A549 (cell line): Measurements from ENCODE around the gene DEDD2. TPM values are rescaled to one million over a fixed set of nuclear protein-coding genes. Genes with fewer than 3 reads are reported as not detected.

Experiments
- ATAC-seq, 2 experiments: fragments of 200-7000 bp in 1 of 2; fragments of >200 bp in 1 of 2; cut with Nextera tagmentation in 1 of 2; cut with Tn5 transposase in 1 of 2; 3 replicates each; pipeline versions ENCODE4 v1.8.0 to v1.9.1; 2018 to 2020; ENCODE audit warnings: mild to moderate bottlenecking in 1 of 2, moderate library complexity in 1 of 2
- CTCF ChIA-PET: fragments of 300-600 bp; sonication (Branson Sonifier 250); formaldehyde crosslinking; extraction: SDS; loops from one replicate; lab custom pipeline; 2021; ENCODE audit warnings: antibody characterized with exemption, inconsistent platforms; lab: Yijun Ruan, JAX
- POLR2A ChIA-PET: fragments of 350-600 bp; formaldehyde crosslinking; extraction: SDS; loops from one replicate; lab custom pipeline; 2021; ENCODE audit warnings: antibody characterized with exemption, inconsistent platforms; lab: Yijun Ruan, JAX
- DNase-seq, 2 experiments: peaks; one replicate each; pipeline versions ENCODE4 v3.0.0 to v3.0.0-alpha.2; 2011 to 2016; ENCODE audit warnings: low read depth in 1 of 2, low spot score in 1 of 2
- FAIRE-seq: peaks from 2 replicates; lab custom pipeline; 2011; peaks lifted over from hg19 to GRCh38; lab: Jason Lieb, UNC
- H3K27ac ChIP-seq, 2 experiments: fragments of >200 bp; sonication (Bioruptor Twin); formaldehyde crosslinking; 3 replicates each; pipeline ENCODE4 v1.5.1; 2016 to 2017
- H3K4me1 ChIP-seq: fragments of >200 bp; sonication (Bioruptor Twin); formaldehyde crosslinking; 3 replicates; pipeline ENCODE4 v1.6.1; 2016
- H3K4me2 ChIP-seq: fragments of >200 bp; sonication (Bioruptor Twin); formaldehyde crosslinking; 3 replicates; pipeline ENCODE4 v1.6.1; 2016
- H3K4me3 ChIP-seq: fragments of >200 bp; sonication (Bioruptor Twin); formaldehyde crosslinking; 3 replicates; pipeline ENCODE4 v1.5.1; 2016
- H3K9me3 ChIP-seq: fragments of >200 bp; sonication (Bioruptor Twin); formaldehyde crosslinking; 3 replicates; pipeline ENCODE4 v1.6.1; 2016
- BHLHE40 ChIP-seq: IDR thresholded peaks from 2 replicates; pipeline ENCODE4 v1.6.1; 2012; ENCODE audit warnings: low read depth, low read length, inconsistent platforms
- ESRRA ChIP-seq: fragments of 150-350 bp; IDR thresholded peaks from 2 replicates; pipeline ENCODE4 v1.6.1; 2014; ENCODE audit warnings: mild to moderate bottlenecking, low read length, borderline replicate concordance
- HEYL ChIP-seq: fragments of 250-450 bp; sonication (Bioruptor Pico); IDR thresholded peaks from 2 replicates; pipeline ENCODE4 v1.8.0; 2021; ENCODE audit warnings: mild to moderate bottlenecking, moderate library complexity
- HOXA7 ChIP-seq: fragments of 250-450 bp; sonication (Bioruptor Pico); IDR thresholded peaks from 2 replicates; pipeline ENCODE4 v1.5.0; 2020; ENCODE audit warnings: mild to moderate bottlenecking, moderate library complexity
- JUN ChIP-seq, 2 experiments: fragments of >200 bp; sonication (Bioruptor Twin); formaldehyde crosslinking; IDR thresholded peaks; 2 replicates in 1 of 2; 3 replicates in 1 of 2; pipeline ENCODE4 v1.6.1; 2016 to 2017
- KDM5A ChIP-seq: fragments of 200-600 bp; sonication (generic); IDR thresholded peaks from 2 replicates; pipeline ENCODE4 v1.6.1; 2016; ENCODE audit warnings: antibody characterized with exemption, mild to moderate bottlenecking
- MYC ChIP-seq: IDR thresholded peaks from 2 replicates; pipeline ENCODE4 v1.6.1; 2012; ENCODE audit warnings: mild to moderate bottlenecking, inconsistent platforms, low read length, improper control_type of control experiment, borderline replicate concordance
- PHF8 ChIP-seq: fragments of 200-600 bp; sonication (generic); IDR thresholded peaks from 2 replicates; pipeline ENCODE4 v1.6.1; 2016; ENCODE audit warnings: low read depth, mild to moderate bottlenecking, antibody characterized with exemption, moderate library complexity, borderline replicate concordance
- POLR2A ChIP-seq: IDR thresholded peaks from 2 replicates; pipeline ENCODE4 v1.6.1; 2012; ENCODE audit warnings: mild to moderate bottlenecking, low read length
- POLR2AphosphoS2 ChIP-seq: conservative IDR thresholded peaks from 2 replicates; pipeline ENCODE4 v1.6.1; 2012; ENCODE audit warnings: low read length, improper control_type of control experiment, inconsistent platforms
- RCOR1 ChIP-seq: fragments of 150-350 bp; IDR thresholded peaks from 2 replicates; pipeline ENCODE4 v1.6.1; 2014; ENCODE audit warnings: antibody characterized with exemption, low read length, low read depth
- RFX5 ChIP-seq: fragments of 450-650 bp; IDR thresholded peaks from 2 replicates; pipeline ENCODE4 v1.7.1; 2014; ENCODE audit warnings: antibody characterized with exemption, mild to moderate bottlenecking, moderate library complexity
- RNF2 ChIP-seq: fragments of 200-600 bp; sonication (generic); IDR thresholded peaks from 2 replicates; pipeline ENCODE4 v1.6.1; 2016; ENCODE audit warnings: low read depth, mild to moderate bottlenecking, antibody characterized with exemption, moderate library complexity, borderline replicate concordance
- SMC3 ChIP-seq: fragments of >200 bp; sonication (Bioruptor Twin); formaldehyde crosslinking; IDR thresholded peaks from 3 replicates; pipeline ENCODE4 v1.6.1; 2018; ENCODE audit warnings: inconsistent platforms
- TFCP2L1 ChIP-seq: fragments of 250-450 bp; sonication (Bioruptor Pico); IDR thresholded peaks from 2 replicates; pipeline ENCODE4 v1.5.0; 2021; ENCODE audit warnings: mild to moderate bottlenecking
- ZNF302 ChIP-seq: fragments of 250-450 bp; sonication (Bioruptor Pico); IDR thresholded peaks from 2 replicates; pipeline ENCODE4 v1.9.0; 2021; ENCODE audit warnings: inconsistent platforms, mild to moderate bottlenecking, moderate library complexity
- whole genome bisulfite sequencing: methylation state at CpG from one replicate; pipeline ENCODE4 v1.1.6; 2017; ENCODE audit errors: missing lambda C conversion rate; 5-methylcytosine and 5-hydroxymethylcytosine counted together
- polyA plus RNA-seq, 4 experiments: library from polyadenylated mRNA; depleted of rRNA in 3 of 4; stranded (reverse); fragments of >200 nt; fragmentation: RNase III in 1 of 4; extraction: RNeasy Plus Mini Kit Qiagen cat#74134 plus additional on column Dnase treatment in 1 of 4; gene quantifications; 2 replicates in 3 of 4; 3 replicates in 1 of 4; pipeline ENCODE4 v1.2.3, GENCODE V29; 2011 to 2017
- TF ChIP-seq, protein P1 (sequence below): fragments of >200 bp; sonication (Bioruptor Twin); formaldehyde crosslinking; IDR thresholded peaks from 3 replicates; pipeline ENCODE4 v1.5.1; 2016
- TF ChIP-seq, protein P2 (sequence below): IDR thresholded peaks from 2 replicates; pipeline ENCODE4 v1.6.1; 2012; ENCODE audit warnings: low read depth, borderline replicate concordance
- TF ChIP-seq, protein P3 (sequence below): fragments of 450-650 bp; IDR thresholded peaks from 2 replicates; pipeline ENCODE4 v1.6.1; 2014; ENCODE audit warnings: antibody characterized with exemption
- TF ChIP-seq, protein P4 (sequence below): IDR thresholded peaks from 2 replicates; pipeline ENCODE4 v1.6.1; 2012
- TF ChIP-seq, protein P5 (sequence below): fragments of >200 bp; sonication (Bioruptor Twin); formaldehyde crosslinking; IDR thresholded peaks from 3 replicates; pipeline ENCODE4 v1.6.1; 2016

The DEDD2 gene
- polyA plus RNA-seq, 2 of the 4 experiments (the other 2 are of a cell fraction) = 30.8 to 54.1 TPM

DNA sequence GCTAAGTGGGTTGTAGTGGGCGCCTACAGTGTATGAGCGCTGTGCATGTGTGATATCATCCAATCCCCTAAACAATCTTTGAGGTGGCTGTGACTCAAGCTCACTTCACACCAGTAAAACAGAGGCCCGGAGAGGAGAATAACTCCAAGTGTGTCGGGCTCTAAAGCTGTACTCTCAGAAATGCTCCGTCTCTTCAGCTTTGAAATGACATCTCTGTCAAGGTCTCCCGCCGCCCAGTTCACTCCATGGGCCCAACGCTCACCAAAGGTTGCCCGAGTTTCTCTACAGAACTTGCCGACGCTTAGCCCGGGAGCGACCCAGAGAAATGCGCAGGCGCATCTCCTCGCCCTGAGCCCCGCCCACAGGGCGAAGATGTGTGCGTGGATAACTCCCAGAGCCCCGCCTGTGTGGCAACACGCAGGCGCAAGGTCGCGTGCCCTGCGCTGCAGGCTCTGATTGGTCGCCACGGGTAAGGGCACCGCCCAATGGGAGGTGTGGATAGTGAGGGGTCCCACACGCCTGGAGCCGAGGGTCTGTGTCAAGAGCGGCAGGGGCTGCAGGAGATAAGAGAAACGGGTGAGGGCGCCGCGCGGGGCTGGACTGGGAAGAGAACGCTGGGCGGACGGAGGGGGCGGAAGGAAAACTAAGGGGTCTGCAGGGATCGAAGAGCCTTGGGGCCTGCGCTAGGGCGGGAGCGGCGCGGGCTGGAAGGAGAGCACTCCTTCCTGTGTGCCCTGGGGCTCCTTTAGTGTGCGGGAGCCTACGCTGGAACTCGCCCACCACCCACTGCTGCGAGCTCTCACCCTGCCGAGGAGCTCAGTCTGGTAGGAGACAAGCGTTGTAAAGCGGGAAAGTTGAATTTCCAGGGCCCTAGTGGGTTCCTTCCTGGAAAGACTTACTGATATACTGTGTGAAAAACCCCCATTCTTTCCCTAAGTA is 2.6 kb upstream of the DEDD2 start, which contains the start of gene ZNF526:
ZNF526 (plus strand) TSS at position 501 of the 939 bp plus-strand sequence. CDS start 4,092 bp downstream, outside the sequence.
- Histone ChIP-seq H3K4me3 (peak within 1 kb of the TSS; percentile 77), H3K27ac (peak within 1 kb of the TSS; percentile 85 to 89), H3K9me3 (no peaks in the 10 kb centered on the region), H3K4me1 (peaks cover 39% of the 10 kb centered on the region), H3K4me2 (peak within 1 kb of the TSS; percentile 95)
- CTCF ChIA-PET = interaction anchor here (0.6 to 12.7 kb wide), 13 partner anchors 8 to 193 kb away, joined by 3 to 185 read pairs (median 3); partner anchors contain the start of genes GSK3A and POU2F2
- ATAC-seq = peak; percentile 81 to 92
- peak; percentile 100 for FAIRE-seq
- TF ChIP-seq BHLHE40 (peak; percentile 100), SMC3 (no peak), RNF2 (no peak), POLR2AphosphoS2 (no peak), PHF8 (peak; percentile 78), ZNF302 (CRISPR knock-in tag) (no peak), KDM5A (peak; percentile 86), RFX5 (peak; percentile 84), MYC (peak; percentile 63; the same call in 1 of the 2 replicates), JUN (IDR thresholded peaks at IDR 0.05) (peak; percentile 82), HEYL (no peak), TFCP2L1 (0 out of 2 replicates have a peak, but pooled peaks have one; percentile 68), HOXA7 (CRISPR knock-in tag) (no peak), ESRRA (no peak; the same call in 1 of the 2 replicates), POLR2A (peak; percentile 87), RCOR1 (no peak)
- TF ChIP-seq, protein P1, sequence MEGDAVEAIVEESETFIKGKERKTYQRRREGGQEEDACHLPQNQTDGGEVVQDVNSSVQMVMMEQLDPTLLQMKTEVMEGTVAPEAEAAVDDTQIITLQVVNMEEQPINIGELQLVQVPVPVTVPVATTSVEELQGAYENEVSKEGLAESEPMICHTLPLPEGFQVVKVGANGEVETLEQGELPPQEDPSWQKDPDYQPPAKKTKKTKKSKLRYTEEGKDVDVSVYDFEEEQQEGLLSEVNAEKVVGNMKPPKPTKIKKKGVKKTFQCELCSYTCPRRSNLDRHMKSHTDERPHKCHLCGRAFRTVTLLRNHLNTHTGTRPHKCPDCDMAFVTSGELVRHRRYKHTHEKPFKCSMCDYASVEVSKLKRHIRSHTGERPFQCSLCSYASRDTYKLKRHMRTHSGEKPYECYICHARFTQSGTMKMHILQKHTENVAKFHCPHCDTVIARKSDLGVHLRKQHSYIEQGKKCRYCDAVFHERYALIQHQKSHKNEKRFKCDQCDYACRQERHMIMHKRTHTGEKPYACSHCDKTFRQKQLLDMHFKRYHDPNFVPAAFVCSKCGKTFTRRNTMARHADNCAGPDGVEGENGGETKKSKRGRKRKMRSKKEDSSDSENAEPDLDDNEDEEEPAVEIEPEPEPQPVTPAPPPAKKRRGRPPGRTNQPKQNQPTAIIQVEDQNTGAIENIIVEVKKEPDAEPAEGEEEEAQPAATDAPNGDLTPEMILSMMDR = no peak
- TF ChIP-seq, protein P2, sequence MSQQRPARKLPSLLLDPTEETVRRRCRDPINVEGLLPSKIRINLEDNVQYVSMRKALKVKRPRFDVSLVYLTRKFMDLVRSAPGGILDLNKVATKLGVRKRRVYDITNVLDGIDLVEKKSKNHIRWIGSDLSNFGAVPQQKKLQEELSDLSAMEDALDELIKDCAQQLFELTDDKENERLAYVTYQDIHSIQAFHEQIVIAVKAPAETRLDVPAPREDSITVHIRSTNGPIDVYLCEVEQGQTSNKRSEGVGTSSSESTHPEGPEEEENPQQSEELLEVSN = peak; percentile 76
- TF ChIP-seq, protein P3, sequence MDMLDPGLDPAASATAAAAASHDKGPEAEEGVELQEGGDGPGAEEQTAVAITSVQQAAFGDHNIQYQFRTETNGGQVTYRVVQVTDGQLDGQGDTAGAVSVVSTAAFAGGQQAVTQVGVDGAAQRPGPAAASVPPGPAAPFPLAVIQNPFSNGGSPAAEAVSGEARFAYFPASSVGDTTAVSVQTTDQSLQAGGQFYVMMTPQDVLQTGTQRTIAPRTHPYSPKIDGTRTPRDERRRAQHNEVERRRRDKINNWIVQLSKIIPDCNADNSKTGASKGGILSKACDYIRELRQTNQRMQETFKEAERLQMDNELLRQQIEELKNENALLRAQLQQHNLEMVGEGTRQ = peak; percentile 95
- TF ChIP-seq, protein P4, sequence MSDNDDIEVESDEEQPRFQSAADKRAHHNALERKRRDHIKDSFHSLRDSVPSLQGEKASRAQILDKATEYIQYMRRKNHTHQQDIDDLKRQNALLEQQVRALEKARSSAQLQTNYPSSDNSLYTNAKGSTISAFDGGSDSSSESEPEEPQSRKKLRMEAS = peak; percentile 93
- TF ChIP-seq, protein P5, sequence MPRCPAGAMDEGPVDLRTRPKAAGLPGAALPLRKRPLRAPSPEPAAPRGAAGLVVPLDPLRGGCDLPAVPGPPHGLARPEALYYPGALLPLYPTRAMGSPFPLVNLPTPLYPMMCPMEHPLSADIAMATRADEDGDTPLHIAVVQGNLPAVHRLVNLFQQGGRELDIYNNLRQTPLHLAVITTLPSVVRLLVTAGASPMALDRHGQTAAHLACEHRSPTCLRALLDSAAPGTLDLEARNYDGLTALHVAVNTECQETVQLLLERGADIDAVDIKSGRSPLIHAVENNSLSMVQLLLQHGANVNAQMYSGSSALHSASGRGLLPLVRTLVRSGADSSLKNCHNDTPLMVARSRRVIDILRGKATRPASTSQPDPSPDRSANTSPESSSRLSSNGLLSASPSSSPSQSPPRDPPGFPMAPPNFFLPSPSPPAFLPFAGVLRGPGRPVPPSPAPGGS = peak; percentile 94; the same call in 2 of the 3 replicates
- 1% methylated on average over 51 of the region's 53 CpGs for WGBS
- POLR2A ChIA-PET = interaction anchor here (0.6 to 2.2 kb wide), 8 partner anchors 14 to 336 kb away, joined by 3 to 26 read pairs (median 3); partner anchors contain the start of gene GSK3A
- DNase-seq = peak; percentile 100
